Activated CD8-positive, alpha-beta memory T cell treated with anti-CD3 and anti-CD28 coated beads, Interleukin-2, amount 10 ng/mL, durations not matched to agents 7 days and 5 days (primary cell): ENCODE data around the gene TNFRSF25. TPM values are rescaled to one million over a fixed set of nuclear protein-coding genes. Genes with fewer than 3 reads are reported as not detected.

ENCODE experiments used
- ATAC-seq: fragments of 150-1000 bp; cut with Tn5 transposase; one replicate; pipeline ENCODE4 v1.10.0; 2021; ENCODE audit warnings: moderate library complexity
- CTCF ChIA-PET: fragments of 350-600 bp; sonication (Branson Sonifier 250); formaldehyde crosslinking; loops from one replicate; lab custom pipeline; 2021; ENCODE audit warnings: antibody characterized with exemption; lab: Charles Lee
- DNase-seq: peaks from one replicate; pipeline ENCODE4 v3.0.0-alpha.2; 2020
- H3K27ac Mint-ChIP-seq: one replicate; pipeline ENCODE4 v1.8.0; 2021; ENCODE audit warnings: mild to moderate bottlenecking, mixed read lengths
- H3K27me3 Mint-ChIP-seq: one replicate; pipeline ENCODE4 v1.8.0; 2021; ENCODE audit warnings: mixed read lengths
- H3K36me3 Mint-ChIP-seq: one replicate; pipeline ENCODE4 v1.8.0; 2021; ENCODE audit warnings: mild to moderate bottlenecking, mixed read lengths
- H3K4me1 Mint-ChIP-seq: one replicate; pipeline ENCODE4 v1.8.0; 2021; ENCODE audit warnings: mixed read lengths
- H3K4me3 Mint-ChIP-seq: one replicate; pipeline ENCODE4 v1.8.0; 2021; ENCODE audit warnings: mild to moderate bottlenecking, moderate library complexity, mixed read lengths
- H3K9me3 Mint-ChIP-seq: one replicate; pipeline ENCODE4 v1.8.0; 2022; ENCODE audit warnings: low read depth, mixed read lengths
- total RNA-seq, 2 experiments: library from RNA; stranded (reverse); gene quantifications; one replicate each; pipeline ENCODE4 v1.2.3, GENCODE V29; 2021

Gene TNFRSF25
- total RNA-seq, 2 experiments from 2014 or later: 54.3 to 71.6 TPM

DNA sequence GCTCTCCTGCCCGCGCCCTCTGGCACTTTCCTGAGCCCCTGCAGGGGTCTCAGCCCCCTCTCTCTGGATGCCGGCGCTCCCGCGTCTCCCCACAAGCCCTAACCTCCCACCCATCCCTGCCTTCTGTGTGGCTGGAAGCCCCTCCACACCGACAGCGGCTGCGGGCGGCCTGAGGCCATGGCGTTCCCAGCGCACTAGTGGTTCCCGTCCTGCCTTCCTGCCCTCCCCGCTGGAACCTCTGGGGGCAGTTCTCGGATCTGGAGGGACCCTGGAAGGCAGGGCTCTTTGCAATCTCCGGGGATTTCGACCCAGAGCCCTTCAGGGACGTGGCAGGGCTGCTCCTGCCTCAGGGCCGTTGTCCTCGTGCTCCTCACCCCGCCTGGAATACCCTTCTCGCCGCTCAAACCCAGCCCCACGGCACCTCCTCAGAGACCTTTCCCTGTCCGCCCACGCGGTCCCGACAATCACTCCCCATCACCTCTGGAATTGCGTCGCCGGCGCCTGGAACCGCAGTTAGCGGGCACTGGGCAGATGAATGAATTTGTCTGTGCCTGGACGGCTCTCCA, 41.9 kb downstream of the TNFRSF25 start:
- no peak overlapping the region for H3K27ac Mint-ChIP-seq

DNA sequence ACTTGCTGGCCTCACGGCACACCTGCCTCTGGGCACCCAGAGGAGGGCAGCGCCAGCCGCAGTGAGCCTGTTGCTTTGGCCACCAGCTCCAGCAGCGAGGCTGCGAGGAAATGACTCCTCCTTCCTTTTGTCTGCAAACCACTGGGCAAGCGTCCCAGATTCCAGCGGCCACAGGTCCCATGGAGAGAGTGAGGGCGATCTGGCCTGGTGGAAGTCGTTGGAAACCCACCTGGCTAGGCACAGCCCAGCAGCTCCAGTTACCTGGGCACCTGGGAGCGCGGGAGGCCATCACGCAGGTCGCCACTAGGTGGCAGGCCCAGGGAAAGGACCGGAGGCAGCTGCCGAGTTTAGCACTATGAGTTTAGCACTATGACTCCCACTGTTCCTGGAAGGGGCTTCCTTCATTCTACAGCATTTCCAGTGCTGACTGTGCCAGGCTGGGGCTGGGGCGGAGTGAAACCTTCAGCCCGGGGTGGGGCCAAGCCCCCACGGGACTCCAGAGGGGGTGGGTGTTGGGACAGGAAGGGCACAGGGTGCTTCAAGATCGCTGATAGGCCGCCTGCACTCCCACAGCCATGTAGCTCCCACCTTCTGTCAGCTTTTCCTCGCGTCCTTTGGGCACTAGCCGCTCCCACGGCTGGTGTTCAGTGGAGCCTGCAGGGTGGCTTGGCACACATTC, 42.5 kb downstream of the TNFRSF25 start:
- CTCF ChIA-PET: interaction anchor here (0.7 to 6.1 kb wide), 34 partner anchors 8 to 1318 kb away, joined by 3 to 102 read pairs (median 5); partner anchors contain the start of genes HES3, PLEKHG5, RNF207 and RPL22
- peaks cover 17% of the 10 kb centered on the region for H3K4me1 Mint-ChIP-seq
- H3K27ac Mint-ChIP-seq: no peak overlapping the region
- no peaks in the 10 kb centered on the region for H3K36me3 Mint-ChIP-seq
- H3K4me3 Mint-ChIP-seq: no peak overlapping the region
- ATAC-seq (peak; percentile 70), DNase-seq (peak; percentile 73)
- H3K27me3 Mint-ChIP-seq: peaks cover 68% of the 10 kb centered on the region
- no peaks in the 10 kb centered on the region for H3K9me3 Mint-ChIP-seq

More for the DNA sequence above, 41.9 kb downstream of the TNFRSF25 start:
- H3K4me1 Mint-ChIP-seq: peaks cover 17% of the 10 kb centered on the region
- peak overlapping the region; percentile 9 for H3K4me3 Mint-ChIP-seq
- H3K27me3 Mint-ChIP-seq: peaks cover 64% of the 10 kb centered on the region
- no peaks in the 10 kb centered on the region for H3K36me3 Mint-ChIP-seq
- ATAC-seq (no peak), DNase-seq (no peak)
- H3K9me3 Mint-ChIP-seq: no peaks in the 10 kb centered on the region
- CTCF ChIA-PET: interaction anchor here (1.1 to 6.1 kb wide), 25 partner anchors 8 to 219 kb away, joined by 3 to 102 read pairs (median 6); partner anchors contain the start of genes HES3 and PLEKHG5

DNA sequence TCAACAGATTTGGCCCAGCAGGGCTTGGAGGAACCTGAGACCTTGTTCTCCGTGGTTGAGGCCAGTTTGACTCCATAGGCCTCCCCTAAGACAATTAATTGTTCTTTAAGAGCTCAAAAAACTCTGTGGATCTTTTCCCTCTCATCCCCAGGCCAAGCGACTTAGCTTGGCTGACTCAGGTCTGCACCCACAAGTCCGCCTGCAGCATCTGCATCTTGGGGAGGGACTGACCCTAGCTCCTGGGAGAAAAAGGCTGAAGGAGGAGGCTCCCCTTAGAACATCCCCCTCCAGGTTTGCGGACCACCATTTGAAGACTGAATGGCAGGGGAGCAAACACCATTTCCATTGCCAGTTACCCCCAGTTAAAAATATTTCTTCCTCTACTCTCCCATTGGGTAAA, 44.7 kb downstream of the TNFRSF25 start:
- H3K4me3 Mint-ChIP-seq: no peak overlapping the region
- DNase-seq (no peak), ATAC-seq (no peak)
- H3K4me1 Mint-ChIP-seq: peaks cover 17% of the 10 kb centered on the region
- H3K27ac Mint-ChIP-seq: no peak overlapping the region
- CTCF ChIA-PET: interaction anchor here (1.1 to 6.1 kb wide), 6 partner anchors 11 to 175 kb away, joined by 3 to 102 read pairs (median 16); no protein-coding TSS in a partner anchor
- peaks cover 81% of the 10 kb centered on the region for H3K27me3 Mint-ChIP-seq
- no peaks in the 10 kb centered on the region for H3K36me3 Mint-ChIP-seq
- no peaks in the 10 kb centered on the region for H3K9me3 Mint-ChIP-seq

DNA sequence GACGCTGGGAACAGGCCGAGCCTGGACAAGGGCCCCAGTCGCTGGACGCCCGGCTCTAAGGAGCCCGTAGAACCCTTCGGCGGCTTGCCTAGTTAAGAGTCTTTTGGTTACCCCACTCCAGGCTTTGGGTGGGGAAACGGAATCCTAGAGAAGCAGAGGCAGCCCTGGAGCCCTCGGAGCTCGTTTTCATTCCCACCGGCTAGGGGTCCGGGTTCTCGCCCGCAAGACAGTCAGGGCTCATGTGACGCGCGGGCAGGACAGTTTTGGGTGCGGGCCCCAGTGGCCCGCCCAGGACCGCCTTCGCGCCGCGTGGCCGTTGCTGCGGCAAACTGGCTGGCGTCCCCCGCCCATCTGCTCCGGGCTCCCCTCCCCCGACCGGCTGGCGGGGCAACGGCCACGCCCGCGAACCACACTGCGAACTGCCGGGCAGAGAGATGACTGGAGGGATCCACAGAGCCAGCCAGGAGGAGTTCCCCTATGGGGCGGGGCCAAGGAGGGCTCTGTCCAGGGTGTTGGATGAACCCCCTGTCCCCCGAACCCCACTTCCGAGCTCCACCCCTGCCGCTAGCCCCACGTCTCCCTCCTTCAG, 45.4 kb downstream of the TNFRSF25 start:
- Mint-ChIP-seq H3K27me3 (peaks cover 81% of the 10 kb centered on the region), H3K27ac (no peak overlapping the region), H3K4me1 (peaks cover 17% of the 10 kb centered on the region), H3K9me3 (no peaks in the 10 kb centered on the region), H3K36me3 (no peaks in the 10 kb centered on the region), H3K4me3 (no peak overlapping the region)
- DNase-seq: no peak
- CTCF ChIA-PET: interaction anchor here (0.6 to 6.1 kb wide), 11 partner anchors 11 to 178 kb away, joined by 3 to 102 read pairs (median 4); no protein-coding TSS in a partner anchor
- ATAC-seq: no peak

DNA sequence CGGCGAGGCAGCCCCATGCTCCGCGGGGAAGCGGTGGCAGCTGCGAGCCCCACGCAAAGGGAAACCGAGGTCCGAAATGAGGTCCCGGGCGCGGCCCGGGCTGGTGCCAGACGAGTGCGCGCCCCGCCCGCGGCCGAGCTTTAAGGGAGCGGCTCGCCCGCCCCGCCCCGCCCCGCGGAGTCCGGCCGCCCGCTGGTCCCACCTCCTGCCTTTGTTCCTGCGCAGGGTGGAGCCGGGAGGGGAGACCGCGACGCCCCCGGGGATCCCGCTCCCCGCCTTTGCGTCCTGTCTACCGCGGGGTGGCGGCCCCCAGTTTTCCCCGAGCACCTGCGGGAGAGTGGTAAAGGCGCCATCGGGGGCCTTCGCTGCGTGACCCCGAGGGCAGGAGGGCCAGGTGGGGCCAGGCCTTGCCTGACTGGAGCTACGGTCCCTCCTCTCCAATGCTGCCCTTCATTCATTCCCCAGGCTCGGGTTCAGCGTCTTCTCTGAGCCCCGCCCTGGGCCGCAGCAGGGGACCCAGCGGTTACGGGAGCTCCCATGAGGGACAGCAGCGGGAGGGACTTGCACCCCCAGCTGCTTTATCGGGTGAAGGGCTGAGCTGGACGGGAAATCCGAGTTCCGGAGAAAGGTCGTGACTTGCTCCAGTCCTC, 46.0 kb downstream of the TNFRSF25 start, which contains the start of gene HES2:
Gene HES2, minus strand, starts transcription at position 116 of the 650 bp plus-strand sequence. Its CDS starts 99 bp downstream, at position 17.
- H3K27me3 Mint-ChIP-seq: peaks cover 82% of the 10 kb centered on the region
- H3K9me3 Mint-ChIP-seq: no peaks in the 10 kb centered on the region
- CTCF ChIA-PET: interaction anchor here (0.6 to 6.1 kb wide), 10 partner anchors 12 to 178 kb away, joined by 3 to 102 read pairs (median 5); no protein-coding TSS in a partner anchor
- H3K4me3 Mint-ChIP-seq: no peak within 1 kb of the TSS
- DNase-seq (no peak), ATAC-seq (no peak)
- H3K4me1 Mint-ChIP-seq: peaks cover 19% of the 10 kb centered on the region
- no peaks in the 10 kb centered on the region for H3K36me3 Mint-ChIP-seq
- no peak within 1 kb of the TSS for H3K27ac Mint-ChIP-seq

DNA sequence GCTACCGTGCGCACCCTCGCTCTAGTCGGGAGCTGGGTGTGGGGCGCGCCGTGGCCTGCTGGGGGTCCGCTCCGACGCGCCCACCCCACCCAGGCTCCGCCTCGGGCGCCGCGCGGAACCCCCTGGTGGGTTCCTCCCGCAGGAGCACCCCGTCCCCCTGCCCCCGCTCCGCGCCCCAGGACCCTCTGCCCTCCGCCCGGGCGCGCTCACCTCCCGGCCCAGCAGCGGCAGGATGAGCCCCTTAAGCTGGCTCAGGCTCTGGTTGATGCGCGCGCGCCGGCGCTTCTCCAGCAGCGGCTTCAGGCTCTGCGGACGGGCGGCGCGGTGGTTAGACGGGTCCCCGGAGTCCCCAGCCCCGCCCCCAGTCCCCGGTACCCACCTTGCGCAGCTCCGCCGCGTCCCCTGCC, 46.6 kb downstream of the TNFRSF25 start:
- ATAC-seq: no peak
- no peak for DNase-seq

DNA sequence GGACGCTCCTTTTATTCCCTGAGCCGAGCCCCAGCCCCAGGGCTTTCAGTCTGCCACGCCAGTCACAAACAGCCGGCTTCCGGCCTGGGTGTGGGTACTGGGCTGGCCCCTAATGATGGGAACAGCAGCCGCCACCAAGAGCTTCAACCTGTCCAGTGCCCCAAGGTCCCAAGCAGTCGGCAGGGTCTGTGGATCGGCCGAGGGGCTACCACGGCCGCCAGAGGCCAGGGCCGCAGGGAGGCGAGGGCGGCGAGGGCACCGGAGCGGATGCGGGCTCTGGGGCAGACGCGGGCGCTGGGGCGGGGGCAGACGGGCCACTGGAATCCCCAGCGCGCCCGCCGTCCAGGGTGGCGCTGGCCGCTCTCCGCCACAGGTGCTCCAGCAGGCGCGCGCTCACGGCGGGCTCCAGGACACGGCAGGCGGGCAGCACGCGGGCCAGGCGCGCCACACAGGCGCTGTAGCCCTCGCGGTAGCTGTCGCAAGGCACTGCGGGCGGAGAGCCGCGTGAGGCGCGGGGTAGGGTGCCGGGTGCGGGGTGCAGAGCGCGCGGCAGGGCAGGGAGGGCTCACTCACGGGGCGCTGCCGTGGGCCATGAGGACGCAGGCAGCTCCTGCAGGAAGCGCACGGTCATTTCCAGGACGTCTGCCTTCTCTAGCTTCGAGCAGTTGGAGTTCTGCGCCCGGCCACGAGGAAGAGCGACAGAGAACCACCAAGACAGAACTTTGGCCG, 47.1 kb downstream of the TNFRSF25 start:
- H3K36me3 Mint-ChIP-seq: no peaks in the 10 kb centered on the region
- ATAC-seq (no peak), DNase-seq (no peak)
- H3K4me3 Mint-ChIP-seq: no peak overlapping the region
- CTCF ChIA-PET: interaction anchor here (0.8 to 6.1 kb wide), 6 partner anchors 10 to 176 kb away, joined by 3 to 102 read pairs (median 6); partner anchors contain the start of gene ACOT7
- H3K4me1 Mint-ChIP-seq: peaks cover 21% of the 10 kb centered on the region
- H3K27me3 Mint-ChIP-seq: peaks cover 86% of the 10 kb centered on the region
- no peaks in the 10 kb centered on the region for H3K9me3 Mint-ChIP-seq
- no peak overlapping the region for H3K27ac Mint-ChIP-seq

More for the DNA sequence above, 46.6 kb downstream of the TNFRSF25 start:
- no peaks in the 10 kb centered on the region for H3K36me3 Mint-ChIP-seq
- peaks cover 87% of the 10 kb centered on the region for H3K27me3 Mint-ChIP-seq
- H3K4me1 Mint-ChIP-seq: peaks cover 23% of the 10 kb centered on the region
- no peak overlapping the region for H3K4me3 Mint-ChIP-seq
- H3K27ac Mint-ChIP-seq: no peak overlapping the region
- CTCF ChIA-PET: interaction anchor here (0.8 to 6.1 kb wide), 9 partner anchors 11 to 177 kb away, joined by 3 to 102 read pairs (median 6); partner anchors contain the start of gene ACOT7
- no peaks in the 10 kb centered on the region for H3K9me3 Mint-ChIP-seq

DNA sequence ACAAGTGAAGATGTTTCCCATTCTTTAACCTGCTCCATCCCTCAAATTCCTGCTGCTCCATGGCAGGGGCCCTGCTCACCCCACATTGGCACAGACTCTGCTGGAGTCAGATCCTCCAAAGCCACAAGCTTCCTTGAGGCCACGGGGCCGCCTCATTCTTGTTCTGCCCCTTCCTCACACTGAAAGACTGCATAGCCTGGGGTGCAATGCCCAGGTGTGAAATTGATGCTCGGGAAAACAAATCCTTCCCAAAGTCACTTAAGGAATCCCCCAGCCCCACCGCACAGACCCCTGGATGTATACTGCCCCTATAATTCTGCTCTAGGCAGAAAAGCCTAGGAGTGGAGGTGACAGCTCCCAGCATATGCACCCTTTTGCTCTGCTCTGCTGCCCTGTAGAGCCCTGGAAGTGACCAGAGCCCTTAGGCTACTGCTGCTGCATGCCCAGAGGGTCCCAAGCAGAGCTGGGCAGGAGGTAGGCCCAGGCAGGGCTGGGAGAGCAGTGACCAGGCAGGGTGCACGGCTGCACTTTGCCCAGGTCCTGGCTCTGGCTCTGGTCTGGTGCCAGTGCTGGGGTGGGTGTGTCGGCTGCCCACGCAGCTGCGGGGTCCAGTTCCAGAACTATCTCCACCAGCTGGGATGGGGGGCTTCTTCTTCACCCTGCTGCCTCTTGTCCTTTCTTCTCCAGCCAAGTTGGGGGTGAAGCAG, 47.9 kb downstream of the TNFRSF25 start:
- Mint-ChIP-seq H3K27ac (no peak overlapping the region), H3K4me1 (peaks cover 15% of the 10 kb centered on the region), H3K4me3 (no peak overlapping the region), H3K36me3 (no peaks in the 10 kb centered on the region), H3K27me3 (peaks cover 85% of the 10 kb centered on the region), H3K9me3 (no peaks in the 10 kb centered on the region)
- DNase-seq (no peak), ATAC-seq (no peak)
- CTCF ChIA-PET: interaction anchor here (1.2 to 6.1 kb wide), 4 partner anchors 12 to 171 kb away, joined by 3 to 102 read pairs (median 4); no protein-coding TSS in a partner anchor

DNA sequence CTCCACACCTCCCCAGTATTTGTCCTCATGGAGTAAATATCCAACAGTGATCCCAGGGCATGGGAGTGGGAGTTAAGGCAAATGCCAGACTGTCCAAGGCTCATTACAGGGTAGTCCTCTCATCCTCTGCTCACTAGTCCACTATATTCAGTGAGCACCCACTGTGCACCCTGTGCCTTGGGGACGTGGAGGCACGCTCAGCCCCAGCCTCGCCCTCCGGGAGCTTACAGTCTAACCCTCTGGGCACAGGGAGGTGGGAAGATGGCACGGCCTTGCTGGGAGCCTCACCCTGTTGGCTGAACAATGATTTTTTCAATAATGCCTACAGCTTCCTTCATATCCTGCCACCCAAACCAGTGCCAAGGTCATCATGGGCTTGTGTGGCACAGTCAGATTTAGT, 49.1 kb downstream of the TNFRSF25 start:
- H3K4me1 Mint-ChIP-seq: peaks cover 15% of the 10 kb centered on the region
- H3K27ac Mint-ChIP-seq: no peak overlapping the region
- DNase-seq (no peak), ATAC-seq (no peak)
- peaks cover 81% of the 10 kb centered on the region for H3K27me3 Mint-ChIP-seq
- H3K9me3 Mint-ChIP-seq: no peaks in the 10 kb centered on the region
- H3K36me3 Mint-ChIP-seq: no peaks in the 10 kb centered on the region
- CTCF ChIA-PET: interaction anchor here (1.2 to 5.0 kb wide), 5 partner anchors 10 to 170 kb away, joined by 3 to 26 read pairs (median 3); no protein-coding TSS in a partner anchor
- H3K4me3 Mint-ChIP-seq: no peak overlapping the region

DNA sequence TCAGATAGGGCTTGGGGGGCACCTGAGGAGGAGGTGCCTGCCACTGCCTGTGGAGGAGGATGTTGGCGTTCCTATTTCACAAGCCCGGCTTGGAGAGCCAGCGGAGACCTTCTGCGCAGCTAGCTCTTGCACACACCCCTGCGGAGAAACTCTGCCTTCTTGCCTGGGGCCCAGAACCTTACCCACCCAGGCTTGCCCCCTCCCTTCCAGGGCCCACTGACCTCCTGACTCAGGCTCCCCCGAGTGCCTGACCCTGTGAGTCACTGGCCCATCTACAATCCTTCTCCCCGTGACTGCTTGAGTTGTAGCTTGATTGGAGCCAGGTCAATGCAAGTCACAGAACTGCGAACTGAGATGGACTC, 49.7 kb downstream of the TNFRSF25 start:
- no peak overlapping the region for H3K4me3 Mint-ChIP-seq
- DNase-seq: no peak
- H3K4me1 Mint-ChIP-seq: peaks cover 12% of the 10 kb centered on the region
- H3K27ac Mint-ChIP-seq: no peak overlapping the region
- H3K36me3 Mint-ChIP-seq: no peaks in the 10 kb centered on the region
- H3K27me3 Mint-ChIP-seq: peaks cover 74% of the 10 kb centered on the region
- CTCF ChIA-PET: interaction anchor here (1.3 to 5.0 kb wide), 3 partner anchors 22 to 169 kb away, joined by 3 to 26 read pairs (median 6); no protein-coding TSS in a partner anchor
- ATAC-seq: no peak
- no peaks in the 10 kb centered on the region for H3K9me3 Mint-ChIP-seq

DNA sequence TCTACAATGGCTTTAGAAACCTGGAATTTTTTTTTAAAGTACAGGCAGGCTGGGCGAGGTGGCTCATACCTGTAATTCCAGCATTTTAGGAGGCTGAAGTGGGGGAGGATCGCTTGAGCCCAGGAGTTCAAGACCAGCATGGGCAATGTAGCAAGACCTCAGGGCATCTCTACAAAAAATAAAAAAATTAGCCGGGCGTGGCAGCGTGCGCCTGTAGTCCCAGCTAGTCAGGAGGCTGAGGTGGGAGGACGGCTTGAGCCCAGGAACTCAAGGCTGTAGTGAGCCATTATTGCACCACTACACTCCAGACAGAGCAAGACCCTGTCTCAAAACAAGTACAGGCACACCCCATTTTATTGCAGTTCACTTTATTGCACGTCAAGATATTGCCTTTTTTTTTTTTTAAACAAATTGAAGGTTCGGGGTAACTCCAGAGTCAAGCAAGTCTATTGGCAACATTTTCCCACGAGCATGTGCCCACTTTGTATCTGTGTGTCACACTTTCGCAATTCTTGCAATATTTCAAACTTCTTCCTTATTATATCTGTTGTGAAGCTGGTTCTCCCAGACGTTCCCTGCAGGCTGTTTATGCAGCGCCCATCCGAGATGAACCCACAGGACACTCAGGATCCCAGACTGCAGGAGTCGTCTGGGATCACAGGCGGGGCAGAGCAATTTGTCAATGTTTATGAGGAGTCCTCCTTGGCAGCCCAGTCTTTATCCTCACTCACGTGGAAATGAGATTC, 50.9 kb downstream of the TNFRSF25 start:
- Mint-ChIP-seq H3K9me3 (no peaks in the 10 kb centered on the region), H3K36me3 (no peaks in the 10 kb centered on the region), H3K4me3 (no peak overlapping the region), H3K27me3 (peaks cover 66% of the 10 kb centered on the region), H3K4me1 (peaks cover 10% of the 10 kb centered on the region), H3K27ac (no peak overlapping the region)
- CTCF ChIA-PET: interaction anchor here (0.8 to 5.0 kb wide), 17 partner anchors 8 to 173 kb away, joined by 3 to 26 read pairs (median 4); no protein-coding TSS in a partner anchor
- DNase-seq: no peak
- ATAC-seq: no peak
